ENCODE measurements around the gene SHB.

The SHB gene

GRCh38 chr9:37976714-37977477 is 92.1 kb downstream of the SHB start:
- TF ChIP-seq FOXP2 (optimal IDR thresholded peaks at IDR 0.05; ENCODE audit: borderline replicate concordance, extremely low read depth, extremely low read length, insufficient read depth) (no peak), TAF1 (IDR thresholded peaks at IDR 0.05; ENCODE audit: borderline replicate concordance, insufficient read depth, low read length) (no peak), SIN3A (IDR thresholded peaks at IDR 0.05; ENCODE audit: borderline replicate concordance, insufficient read depth, low read length) (no peak), POLR2AphosphoS5 (IDR thresholded peaks at IDR 0.05; ENCODE audit: low read depth, low read length) (no peak)
- TF ChIP-seq, protein P1, sequence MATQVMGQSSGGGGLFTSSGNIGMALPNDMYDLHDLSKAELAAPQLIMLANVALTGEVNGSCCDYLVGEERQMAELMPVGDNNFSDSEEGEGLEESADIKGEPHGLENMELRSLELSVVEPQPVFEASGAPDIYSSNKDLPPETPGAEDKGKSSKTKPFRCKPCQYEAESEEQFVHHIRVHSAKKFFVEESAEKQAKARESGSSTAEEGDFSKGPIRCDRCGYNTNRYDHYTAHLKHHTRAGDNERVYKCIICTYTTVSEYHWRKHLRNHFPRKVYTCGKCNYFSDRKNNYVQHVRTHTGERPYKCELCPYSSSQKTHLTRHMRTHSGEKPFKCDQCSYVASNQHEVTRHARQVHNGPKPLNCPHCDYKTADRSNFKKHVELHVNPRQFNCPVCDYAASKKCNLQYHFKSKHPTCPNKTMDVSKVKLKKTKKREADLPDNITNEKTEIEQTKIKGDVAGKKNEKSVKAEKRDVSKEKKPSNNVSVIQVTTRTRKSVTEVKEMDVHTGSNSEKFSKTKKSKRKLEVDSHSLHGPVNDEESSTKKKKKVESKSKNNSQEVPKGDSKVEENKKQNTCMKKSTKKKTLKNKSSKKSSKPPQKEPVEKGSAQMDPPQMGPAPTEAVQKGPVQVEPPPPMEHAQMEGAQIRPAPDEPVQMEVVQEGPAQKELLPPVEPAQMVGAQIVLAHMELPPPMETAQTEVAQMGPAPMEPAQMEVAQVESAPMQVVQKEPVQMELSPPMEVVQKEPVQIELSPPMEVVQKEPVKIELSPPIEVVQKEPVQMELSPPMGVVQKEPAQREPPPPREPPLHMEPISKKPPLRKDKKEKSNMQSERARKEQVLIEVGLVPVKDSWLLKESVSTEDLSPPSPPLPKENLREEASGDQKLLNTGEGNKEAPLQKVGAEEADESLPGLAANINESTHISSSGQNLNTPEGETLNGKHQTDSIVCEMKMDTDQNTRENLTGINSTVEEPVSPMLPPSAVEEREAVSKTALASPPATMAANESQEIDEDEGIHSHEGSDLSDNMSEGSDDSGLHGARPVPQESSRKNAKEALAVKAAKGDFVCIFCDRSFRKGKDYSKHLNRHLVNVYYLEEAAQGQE (IDR thresholded peaks at IDR 0.05; ENCODE audit: insufficient read depth in 1 of 2, low read depth in 2 of 2, low read length in 2 of 2) = no peak

DNA sequence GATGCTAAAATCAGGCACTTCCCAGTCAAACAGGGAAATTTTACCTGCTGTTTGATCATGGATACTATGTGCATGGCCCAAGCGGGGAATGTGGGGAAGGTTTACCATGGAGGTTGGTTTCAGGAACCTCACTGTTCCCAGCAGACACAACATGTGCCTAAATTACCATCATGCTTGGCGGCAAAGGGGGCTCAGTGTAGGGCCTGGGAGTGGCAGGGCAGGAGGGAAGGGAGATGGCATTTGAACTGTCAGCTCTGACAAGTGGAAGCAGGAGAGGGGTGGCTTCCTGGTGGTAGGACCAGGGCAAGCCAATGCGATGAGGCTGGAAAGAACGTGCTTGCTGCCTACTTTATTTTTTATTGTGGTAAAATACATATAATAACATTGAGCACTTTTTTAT is 93.4 kb downstream of the SHB start:
- TF ChIP-seq POLR2AphosphoS5 (IDR thresholded peaks at IDR 0.05; ENCODE audit: low read depth, low read length) = no peak
- TF ChIP-seq, protein P1 (IDR thresholded peaks at IDR 0.05; ENCODE audit: insufficient read depth in 1 of 2, low read depth in 2 of 2, low read length in 2 of 2) = no peak
- no peak for TF ChIP-seq FOXP2 (optimal IDR thresholded peaks at IDR 0.05; ENCODE audit: borderline replicate concordance, extremely low read depth, extremely low read length, insufficient read depth)
- no peak for TF ChIP-seq SIN3A (IDR thresholded peaks at IDR 0.05; ENCODE audit: borderline replicate concordance, insufficient read depth, low read length)
- no peak for TF ChIP-seq TAF1 (IDR thresholded peaks at IDR 0.05; ENCODE audit: borderline replicate concordance, insufficient read depth, low read length)

DNA sequence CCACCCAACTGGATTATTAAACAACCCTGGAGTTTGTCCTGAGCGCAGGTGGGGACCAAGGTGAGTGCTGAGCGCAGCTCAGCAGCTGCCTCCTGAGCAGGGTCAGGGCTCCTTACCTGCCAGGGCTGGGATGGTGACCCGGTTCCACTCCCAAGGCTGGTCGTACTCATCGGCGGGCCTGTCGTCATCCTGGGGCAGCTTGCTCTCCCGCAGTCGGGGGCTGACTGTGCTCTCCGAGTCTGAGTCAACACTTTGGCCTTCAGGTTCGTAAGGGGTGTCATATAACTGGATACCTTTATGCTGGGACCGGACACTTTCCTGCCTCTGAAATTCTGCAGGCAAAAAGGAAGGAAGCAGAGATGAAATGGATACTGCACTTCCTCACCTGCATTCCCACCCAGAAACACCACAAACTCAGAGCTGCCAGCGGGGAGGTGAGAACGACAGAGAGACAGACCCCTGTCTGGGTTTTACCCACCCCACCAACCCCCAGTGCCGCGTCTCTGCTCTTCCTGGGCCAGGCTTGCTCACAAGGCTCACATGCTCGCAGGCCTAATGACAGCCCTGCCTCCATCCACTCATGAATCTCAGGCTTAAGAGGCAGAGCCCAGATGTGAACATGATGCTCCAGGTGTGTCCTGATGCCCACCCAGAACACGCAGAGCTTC is 94.4 kb downstream of the SHB start:
- TF ChIP-seq TAF1 (IDR thresholded peaks at IDR 0.05; ENCODE audit: borderline replicate concordance, insufficient read depth, low read length) = no peak
- TF ChIP-seq, protein P1 (IDR thresholded peaks at IDR 0.05; ENCODE audit: insufficient read depth in 1 of 2, low read depth in 2 of 2, low read length in 2 of 2) = no peak
- TF ChIP-seq FOXP2 (optimal IDR thresholded peaks at IDR 0.05; ENCODE audit: borderline replicate concordance, extremely low read depth, extremely low read length, insufficient read depth) = no peak
- no peak for TF ChIP-seq POLR2AphosphoS5 (IDR thresholded peaks at IDR 0.05; ENCODE audit: low read depth, low read length)
- TF ChIP-seq SIN3A (IDR thresholded peaks at IDR 0.05; ENCODE audit: borderline replicate concordance, insufficient read depth, low read length) = no peak

DNA sequence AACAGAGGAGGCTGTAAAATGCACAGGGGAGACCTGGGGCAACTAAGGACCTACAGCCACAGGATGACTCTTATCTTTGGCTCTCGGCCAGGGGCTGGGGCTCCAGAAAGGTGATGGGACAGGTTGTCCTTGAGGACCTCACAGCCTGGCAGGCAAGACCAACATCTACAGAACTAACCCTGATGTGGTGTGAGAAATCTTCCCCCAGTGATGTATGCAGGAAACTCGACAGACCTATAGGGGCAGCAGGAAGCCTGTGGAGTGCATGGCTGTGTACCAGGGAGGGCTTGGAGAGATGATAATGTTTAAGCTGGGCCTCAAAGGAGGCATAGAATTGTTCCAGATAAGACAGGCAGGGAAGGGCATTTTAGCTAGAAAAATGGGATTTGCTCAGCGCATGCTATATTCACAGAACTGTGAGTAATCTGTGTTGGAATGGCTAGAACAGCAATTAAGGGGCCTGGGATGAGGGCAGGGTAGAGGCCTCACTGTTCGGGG is 96.6 kb downstream of the SHB start:
- TF ChIP-seq SIN3A (IDR thresholded peaks at IDR 0.05; ENCODE audit: borderline replicate concordance, insufficient read depth, low read length) (no peak), FOXP2 (optimal IDR thresholded peaks at IDR 0.05; ENCODE audit: borderline replicate concordance, extremely low read depth, extremely low read length, insufficient read depth) (no peak), TAF1 (IDR thresholded peaks at IDR 0.05; ENCODE audit: borderline replicate concordance, insufficient read depth, low read length) (no peak), POLR2AphosphoS5 (IDR thresholded peaks at IDR 0.05; ENCODE audit: low read depth, low read length) (no peak)
- TF ChIP-seq, protein P1 (IDR thresholded peaks at IDR 0.05; ENCODE audit: insufficient read depth in 1 of 2, low read depth in 2 of 2, low read length in 2 of 2) = no peak
